K562 treated with DMSO at 1 percent for 24 hours (cell line): ENCODE measurements around the gene TLR10. TPM values are rescaled to one million over a fixed set of nuclear protein-coding genes. Genes with fewer than 3 reads are reported as not detected.

ENCODE experiments used
- total RNA-seq: library from RNA; unstranded; fragments of 300-600 nt; gene quantifications from 2 replicates; pipeline ENCODE4 v1.2.3, GENCODE V29; 2022; ENCODE audit warnings: low read depth; ENCODE audit not compliant: insufficient read depth

The TLR10 gene, protein sequence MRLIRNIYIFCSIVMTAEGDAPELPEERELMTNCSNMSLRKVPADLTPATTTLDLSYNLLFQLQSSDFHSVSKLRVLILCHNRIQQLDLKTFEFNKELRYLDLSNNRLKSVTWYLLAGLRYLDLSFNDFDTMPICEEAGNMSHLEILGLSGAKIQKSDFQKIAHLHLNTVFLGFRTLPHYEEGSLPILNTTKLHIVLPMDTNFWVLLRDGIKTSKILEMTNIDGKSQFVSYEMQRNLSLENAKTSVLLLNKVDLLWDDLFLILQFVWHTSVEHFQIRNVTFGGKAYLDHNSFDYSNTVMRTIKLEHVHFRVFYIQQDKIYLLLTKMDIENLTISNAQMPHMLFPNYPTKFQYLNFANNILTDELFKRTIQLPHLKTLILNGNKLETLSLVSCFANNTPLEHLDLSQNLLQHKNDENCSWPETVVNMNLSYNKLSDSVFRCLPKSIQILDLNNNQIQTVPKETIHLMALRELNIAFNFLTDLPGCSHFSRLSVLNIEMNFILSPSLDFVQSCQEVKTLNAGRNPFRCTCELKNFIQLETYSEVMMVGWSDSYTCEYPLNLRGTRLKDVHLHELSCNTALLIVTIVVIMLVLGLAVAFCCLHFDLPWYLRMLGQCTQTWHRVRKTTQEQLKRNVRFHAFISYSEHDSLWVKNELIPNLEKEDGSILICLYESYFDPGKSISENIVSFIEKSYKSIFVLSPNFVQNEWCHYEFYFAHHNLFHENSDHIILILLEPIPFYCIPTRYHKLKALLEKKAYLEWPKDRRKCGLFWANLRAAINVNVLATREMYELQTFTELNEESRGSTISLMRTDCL
- 0.06 TPM in 1 of 2 replicates, not detected in the other for total RNA-seq

DNA sequence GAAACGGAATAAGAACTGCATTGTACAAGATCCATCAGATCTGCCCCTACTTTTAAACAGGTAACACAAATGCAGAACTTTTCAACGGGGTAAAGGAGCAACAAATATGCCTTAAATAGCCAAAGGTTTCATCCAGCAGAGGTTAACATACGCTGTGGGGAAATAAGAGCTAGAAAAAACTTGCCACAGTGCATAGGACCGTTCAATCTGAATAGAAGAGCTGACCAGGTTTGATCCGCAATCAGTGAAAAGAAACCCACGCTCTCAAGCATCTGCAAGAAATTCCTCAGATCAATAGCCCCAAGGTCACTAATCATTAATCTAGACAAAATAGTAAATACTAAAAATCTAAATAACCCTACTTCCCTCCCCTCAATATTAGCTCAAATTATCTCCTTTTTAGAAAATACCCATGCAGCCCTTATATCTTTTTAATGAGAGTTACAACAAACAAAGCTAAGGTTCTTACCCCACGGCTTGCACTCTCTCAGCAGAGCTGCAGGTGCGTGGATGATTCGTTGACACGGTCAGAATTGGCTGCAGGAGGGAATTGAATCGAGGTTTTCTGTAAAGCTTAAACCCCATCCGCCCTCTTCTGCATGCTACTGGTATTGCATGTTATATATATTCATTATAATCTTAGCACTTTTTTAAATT is at the start of gene TLR10:
Gene TLR10 (minus strand): TSS at position 539 of the 657 bp plus-strand sequence. CDS start 7,400 bp downstream, outside the sequence.

DNA sequence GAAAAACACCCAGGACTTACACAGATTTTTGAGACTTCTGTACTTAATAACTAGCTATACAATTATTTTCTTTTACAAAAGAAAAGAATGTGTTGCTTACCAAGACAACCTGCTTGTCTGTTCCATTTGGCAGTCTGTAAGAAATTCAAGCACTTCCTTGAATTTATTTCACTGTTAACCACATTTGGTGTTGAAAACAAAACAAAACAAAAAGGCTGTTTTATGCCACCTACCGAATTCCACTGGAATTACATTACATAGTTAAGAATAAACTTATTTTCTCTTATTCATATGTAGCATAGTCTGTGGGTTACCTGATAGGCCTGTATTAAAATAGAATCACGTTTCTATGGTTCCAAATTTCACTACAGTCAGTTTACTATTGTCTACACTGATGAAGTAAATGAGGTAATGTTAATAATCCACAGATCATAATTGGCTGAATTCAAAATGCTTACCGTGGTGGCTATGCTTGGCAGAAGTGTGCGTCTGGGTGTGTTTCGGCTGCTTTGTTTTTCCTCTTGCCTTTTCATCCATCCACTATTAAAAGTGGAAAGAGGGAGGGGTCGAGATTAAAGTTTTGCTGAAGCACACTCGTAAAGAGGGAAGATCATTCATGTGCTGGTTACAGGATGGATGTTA is 22.0 kb upstream of the TLR10 start, which contains the start of gene TLR1:
Gene TLR1 (minus strand): TSS at position 138 of the 642 bp plus-strand sequence. CDS start 5,960 bp downstream, outside the sequence.

Other genes with a start within 250 kb of the TLR10 start
- gene KLF3, start 118.8 kb downstream of the TLR10 start, total RNA-seq: 16.9 and 18.2 TPM in 2 replicates
- 0.24 and 0.36 TPM in 2 replicates for gene TLR1, start 21.8 kb upstream of the TLR10 start, total RNA-seq
- gene TLR6, start 73.8 kb upstream of the TLR10 start, total RNA-seq: 0.56 and 0.66 TPM in 2 replicates
- 8.9 and 13.7 TPM in 2 replicates for gene FAM114A1, start 84.8 kb upstream of the TLR10 start, total RNA-seq
- 1.8 and 2.5 TPM in 2 replicates for gene TMEM156, start 249.4 kb upstream of the TLR10 start, total RNA-seq